ENCODE measurements around the gene SERPINA4. TPM values are rescaled to one million over a fixed set of nuclear protein-coding genes. Genes with fewer than 3 reads are reported as not detected.

SERPINA4 gene
- total RNA-seq, 1 experiment from 2014 or later = not detected

DNA sequence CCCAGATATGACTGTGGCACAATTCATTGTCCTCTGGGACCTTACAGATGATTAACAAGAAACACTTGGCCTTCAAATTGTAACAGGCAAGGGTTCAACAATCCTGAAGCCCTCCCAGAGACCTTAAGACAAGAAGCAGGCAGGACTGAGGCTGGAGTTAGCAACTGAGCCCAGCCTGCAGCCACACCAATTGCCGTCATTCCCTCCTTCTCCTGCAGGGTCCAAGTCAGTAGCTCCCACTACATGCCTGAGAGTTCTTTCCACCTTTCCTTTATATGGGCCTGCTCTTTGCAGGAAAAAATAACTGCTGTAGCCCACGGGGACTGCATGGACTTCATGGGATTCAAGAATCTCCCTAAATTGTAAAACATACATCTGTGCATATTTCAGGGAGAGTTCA lies 2.4 kb upstream of the SERPINA4 start:
- Histone ChIP-seq H2BK5ac (ENCODE audit: insufficient read length, low read length) (no peak overlapping the region), H4K5ac (ENCODE audit: insufficient read length, low read depth, low read length) (no peak overlapping the region), H4K20me1 (ENCODE audit: control insufficient read depth, insufficient read depth, insufficient read length) (no peaks in the 10 kb centered on the region), H3K79me2 (ENCODE audit: insufficient read depth, low read length) (no peaks in the 10 kb centered on the region), H4K91ac (ENCODE audit: insufficient read length, low read depth, low read length) (no peak overlapping the region), H3K18ac (ENCODE audit: insufficient read length, low read depth, low read length) (no peak overlapping the region), H2BK120ac (ENCODE audit: low read depth, low read length, poor library complexity, severe bottlenecking) (no peak overlapping the region), H3K4me2 (ENCODE audit: insufficient read depth, insufficient read length, low read length) (no peak overlapping the region), H3K23me2 (ENCODE audit: insufficient read length, low read depth, low read length, poor library complexity, severe bottlenecking) (no peaks in the 10 kb centered on the region), H3K14ac (ENCODE audit: insufficient read depth, low read length) (no peak overlapping the region), H3K27ac (ENCODE audit: insufficient read length, low read depth, low read length) (no peak overlapping the region), H2AK5ac (ENCODE audit: insufficient read length, low read length) (no peak overlapping the region), H4K8ac (replicated peaks; ENCODE audit: insufficient read length, low read depth, low read length) (no peak overlapping the region), H2BK12ac (ENCODE audit: insufficient read length, low read depth, low read length) (no peak overlapping the region), H3K79me1 (ENCODE audit: insufficient read depth, low read depth, low read length, poor library complexity, severe bottlenecking) (no peaks in the 10 kb centered on the region), H3K23ac (ENCODE audit: insufficient read length, low read depth, low read length) (no peak overlapping the region), H2BK20ac (ENCODE audit: low read depth, low read length, poor library complexity, severe bottlenecking) (no peak overlapping the region), H2BK15ac (ENCODE audit: low read depth, low read length) (no peak overlapping the region), H3K9ac (ENCODE audit: extremely low read depth, insufficient read length, low read length) (no peak overlapping the region), H3K4me1 (ENCODE audit: insufficient read depth, low read length) (no peaks in the 10 kb centered on the region), H3K4ac (ENCODE audit: low read depth, low read length) (no peak overlapping the region), H2AFZ (ENCODE audit: low read length) (no peak overlapping the region), H3K27me3 (ENCODE audit: insufficient read depth, low read length) (no peaks in the 10 kb centered on the region), H3K56ac (ENCODE audit: insufficient read length, low read depth, low read length) (no peak overlapping the region), H3T11ph (ENCODE audit: low read length) (no peak overlapping the region), H3K9me3 (ENCODE audit: control insufficient read depth, low read depth, low read length) (no peaks in the 10 kb centered on the region)
- peaks cover 15 to 22% of the 10 kb centered on the region in 2 experiments for H3K9me3 Mint-ChIP-seq
- peaks cover 2 to 5% of the 10 kb centered on the region in 2 experiments; a peak in 2 of 4 replicates for H3K4me1 Mint-ChIP-seq
- no CpG with 5 or more reads among the region's 2 CpGs for WGBS (ENCODE audit: extremely low coverage, insufficient read length, low lambda C conversion rate)
- H3K27ac Mint-ChIP-seq = no peak overlapping the region
- DNase-seq = no peak
- no peak overlapping the region for H3K4me3 Mint-ChIP-seq
- TF ChIP-seq, protein P1, sequence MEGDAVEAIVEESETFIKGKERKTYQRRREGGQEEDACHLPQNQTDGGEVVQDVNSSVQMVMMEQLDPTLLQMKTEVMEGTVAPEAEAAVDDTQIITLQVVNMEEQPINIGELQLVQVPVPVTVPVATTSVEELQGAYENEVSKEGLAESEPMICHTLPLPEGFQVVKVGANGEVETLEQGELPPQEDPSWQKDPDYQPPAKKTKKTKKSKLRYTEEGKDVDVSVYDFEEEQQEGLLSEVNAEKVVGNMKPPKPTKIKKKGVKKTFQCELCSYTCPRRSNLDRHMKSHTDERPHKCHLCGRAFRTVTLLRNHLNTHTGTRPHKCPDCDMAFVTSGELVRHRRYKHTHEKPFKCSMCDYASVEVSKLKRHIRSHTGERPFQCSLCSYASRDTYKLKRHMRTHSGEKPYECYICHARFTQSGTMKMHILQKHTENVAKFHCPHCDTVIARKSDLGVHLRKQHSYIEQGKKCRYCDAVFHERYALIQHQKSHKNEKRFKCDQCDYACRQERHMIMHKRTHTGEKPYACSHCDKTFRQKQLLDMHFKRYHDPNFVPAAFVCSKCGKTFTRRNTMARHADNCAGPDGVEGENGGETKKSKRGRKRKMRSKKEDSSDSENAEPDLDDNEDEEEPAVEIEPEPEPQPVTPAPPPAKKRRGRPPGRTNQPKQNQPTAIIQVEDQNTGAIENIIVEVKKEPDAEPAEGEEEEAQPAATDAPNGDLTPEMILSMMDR (conservative IDR thresholded peaks at IDR 0.05) = no peak; the same call in 1 of the 3 replicates
- H3K36me3 Mint-ChIP-seq (ENCODE audit: insufficient read depth in 1 of 3, low read depth in 3 of 3) = peaks cover 2 to 8% (median 4%) of the 10 kb centered on the region in 3 experiments; a peak in 4 of 7 replicates
- no peaks in the 10 kb centered on the region; the same call in 1 of the 2 replicates for H3K27me3 Mint-ChIP-seq (ENCODE audit: low read depth)

Measured in H9 (cell line).